Measurements from ENCODE around the gene ZNF215. TPM values are rescaled to one million over a fixed set of nuclear protein-coding genes. Genes with fewer than 3 reads are reported as not detected.

Gene ZNF215
- total and polyA plus RNA-seq, 2 of the 8 experiments (the other 6 are each of a cell fraction or from before 2014, with no cell fraction given), result 6.4 to 17.9 TPM

- no peak for TF ChIP-seq RNF2 (IDR thresholded peaks at IDR 0.05; ENCODE audit: borderline replicate concordance, low read depth, low read length, missing control alignments, poor library complexity, severe bottlenecking)
- TF ChIP-seq YY1 (IDR thresholded peaks at IDR 0.05; ENCODE audit: low read depth, low read length), result no peak
- TF ChIP-seq SUZ12 (IDR thresholded peaks at IDR 0.05; ENCODE audit: low read length), result no peak
- TF ChIP-seq RXRA (IDR thresholded peaks at IDR 0.05; ENCODE audit: insufficient read depth, low read depth, low read length), result no peak
- TF ChIP-seq NANOG (IDR thresholded peaks at IDR 0.05; ENCODE audit: insufficient read depth, low read depth, low read length, poor library complexity, severe bottlenecking), result no peak
- no peak for TF ChIP-seq JUND (IDR thresholded peaks at IDR 0.05; ENCODE audit: low read length)
- no peak for TF ChIP-seq KDM1A (IDR thresholded peaks at IDR 0.05; ENCODE audit: borderline replicate concordance, low read length)
These were observed 65.0 kb downstream of the ZNF215 start (continued) for GRCh38 chr11:6991227-6991626.

Data from H1 (cell line).